Peyer's patch (tissue), 4 donors: Measurements from ENCODE around the gene TARBP1. TPM values are rescaled to one million over a fixed set of nuclear protein-coding genes. Genes with fewer than 3 reads are reported as not detected.
"Not testable (repeated sequence)": the region's sequence is repeated elsewhere in the genome, so short reads cannot be mapped to it uniquely, and the experiment has no call there.

Source experiments
- DNase-seq, 3 donors: peaks; one replicate each; pipeline ENCODE4 v3.0.0-alpha.2; 2017 to 2019
- H3K27ac ChIP-seq, 4 donors: fragments of 200-600 bp; sonication (generic); one replicate each; pipeline ENCODE4 v1.5.1; 2016 to 2019
- H3K27me3 ChIP-seq, 2 donors: fragments of 200-600 bp; sonication (generic); one replicate each; pipeline ENCODE4 v1.5.1; 2019
- H3K36me3 ChIP-seq, 3 donors: fragments of 200-600 bp; sonication (generic); one replicate each; pipeline ENCODE4 v1.5.1; 2016 to 2019
- H3K4me1 ChIP-seq, 4 donors: fragments of 200-600 bp; sonication (generic); one replicate each; pipeline ENCODE4 v1.5.1; 2016 to 2019
- H3K4me3 ChIP-seq, 4 donors: fragments of 200-600 bp; sonication (generic); 1 replicate in 3 of 4; 2 replicates in 1 of 4; pipeline ENCODE4 v1.5.1; 2016 to 2019; ENCODE audit warnings: mild to moderate bottlenecking in 1 of 4
- H3K9me3 ChIP-seq, 4 donors: fragments of 200-600 bp; sonication (generic); one replicate each; pipeline ENCODE4 v1.5.1; 2016 to 2019; ENCODE audit warnings: mild to moderate bottlenecking in 1 of 4
- POLR2A ChIP-seq, 2 donors: fragments of 450-650 bp; IDR thresholded peaks; one replicate each; pipeline ENCODE4 v1.5.1; 2017; ENCODE audit warnings: antibody characterized with exemption in 2 of 2, mild to moderate bottlenecking in 2 of 2, moderate library complexity in 2 of 2
- total RNA-seq, 4 donors: library from RNA; depleted of rRNA; stranded (reverse); fragments of >200 nt; gene quantifications; one replicate each; pipeline ENCODE4 v1.1.0, GENCODE V29; 2016
- TF ChIP-seq, protein P1 (sequence below), 6 experiments: fragments of 450-650 bp in 4 of 6; fragments of 200-600 bp in 2 of 6; sonication (generic) in 1 of 6; IDR thresholded peaks; one replicate each; pipeline ENCODE4 v1.5.1; 2017 to 2019; ENCODE audit warnings: antibody characterized with exemption in 6 of 6, mild to moderate bottlenecking in 3 of 6, moderate library complexity in 1 of 6

TARBP1 gene
- total RNA-seq, 4 donors from 2014 or later = 19.3 to 52.0 (median 36.3) TPM

DNA sequence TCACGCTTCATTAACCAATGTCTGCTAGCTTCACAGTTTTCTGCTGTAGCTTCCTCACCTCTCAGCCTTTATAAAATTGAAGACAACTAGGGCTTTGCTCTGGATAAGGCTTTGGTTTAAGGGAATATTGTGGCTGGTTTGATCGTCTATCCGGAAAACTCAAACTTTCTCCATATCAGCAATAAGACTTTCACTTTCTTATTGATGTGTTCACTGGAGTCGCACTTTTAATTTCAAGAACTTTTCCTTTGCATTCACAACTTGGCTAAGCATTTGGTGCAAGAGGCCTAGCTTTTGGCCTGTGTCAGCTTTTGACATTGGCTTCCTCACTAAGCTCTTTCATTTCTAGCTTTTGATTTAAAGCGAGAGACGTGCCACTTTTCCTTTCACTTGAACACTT lies 92.9 kb downstream of the TARBP1 start:
- Histone ChIP-seq H3K27ac (no peak overlapping the region), H3K4me1 (no peaks in the 10 kb centered on the region), H3K9me3 (no peaks in the 10 kb centered on the region), H3K27me3 (no peaks in the 10 kb centered on the region), H3K36me3 (peaks cover 0 to 17% (median 0%) of the 10 kb centered on the region in 3 donors), H3K4me3 (no peak overlapping the region)
- no peak for DNase-seq
- TF ChIP-seq, protein P1, sequence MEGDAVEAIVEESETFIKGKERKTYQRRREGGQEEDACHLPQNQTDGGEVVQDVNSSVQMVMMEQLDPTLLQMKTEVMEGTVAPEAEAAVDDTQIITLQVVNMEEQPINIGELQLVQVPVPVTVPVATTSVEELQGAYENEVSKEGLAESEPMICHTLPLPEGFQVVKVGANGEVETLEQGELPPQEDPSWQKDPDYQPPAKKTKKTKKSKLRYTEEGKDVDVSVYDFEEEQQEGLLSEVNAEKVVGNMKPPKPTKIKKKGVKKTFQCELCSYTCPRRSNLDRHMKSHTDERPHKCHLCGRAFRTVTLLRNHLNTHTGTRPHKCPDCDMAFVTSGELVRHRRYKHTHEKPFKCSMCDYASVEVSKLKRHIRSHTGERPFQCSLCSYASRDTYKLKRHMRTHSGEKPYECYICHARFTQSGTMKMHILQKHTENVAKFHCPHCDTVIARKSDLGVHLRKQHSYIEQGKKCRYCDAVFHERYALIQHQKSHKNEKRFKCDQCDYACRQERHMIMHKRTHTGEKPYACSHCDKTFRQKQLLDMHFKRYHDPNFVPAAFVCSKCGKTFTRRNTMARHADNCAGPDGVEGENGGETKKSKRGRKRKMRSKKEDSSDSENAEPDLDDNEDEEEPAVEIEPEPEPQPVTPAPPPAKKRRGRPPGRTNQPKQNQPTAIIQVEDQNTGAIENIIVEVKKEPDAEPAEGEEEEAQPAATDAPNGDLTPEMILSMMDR (IDR thresholded peaks at IDR 0.05) = no peak
- TF ChIP-seq POLR2A (IDR thresholded peaks at IDR 0.05) = no peak

DNA sequence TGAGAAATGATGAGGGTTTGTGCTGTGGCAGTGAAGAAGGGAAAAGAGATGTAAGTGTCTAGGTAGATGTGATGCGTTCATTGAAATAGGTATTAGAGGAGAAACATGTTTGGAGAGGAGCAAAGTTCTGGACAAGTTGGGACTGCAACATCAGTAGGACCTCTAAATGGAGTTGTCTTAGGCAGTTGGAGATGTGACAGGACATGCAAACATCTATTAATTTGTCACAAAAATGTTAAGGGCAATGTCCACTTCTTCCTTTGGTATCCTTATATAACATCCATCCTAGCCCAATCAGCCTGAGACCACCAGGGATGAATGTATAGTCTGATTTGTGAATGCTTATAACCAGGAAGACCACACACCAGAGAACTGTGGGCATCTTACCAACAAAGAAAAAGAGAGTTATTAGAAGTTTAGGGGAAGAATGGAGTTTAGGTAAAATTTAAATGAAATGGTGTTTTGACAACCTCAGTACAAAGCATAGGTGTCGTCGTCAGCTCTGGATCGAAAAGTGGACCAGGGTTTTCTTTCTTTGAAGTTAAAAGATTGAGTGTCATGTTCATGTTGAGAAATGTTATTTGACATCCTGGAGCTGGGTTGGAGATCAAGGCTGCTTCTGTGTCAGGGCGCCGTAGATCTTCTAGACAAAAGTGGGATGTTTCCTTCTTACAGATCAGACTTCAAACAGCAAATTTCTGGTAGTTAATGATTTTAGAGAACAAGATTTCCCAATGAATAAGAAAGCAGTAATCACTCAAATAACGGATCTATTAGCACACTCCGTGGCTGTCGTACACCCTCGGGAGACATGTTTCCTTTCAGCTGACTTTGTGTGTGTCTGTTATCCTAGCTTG lies 97.1 kb downstream of the TARBP1 start:
- H3K9me3 ChIP-seq = no peaks in the 10 kb centered on the region
- H3K4me3 ChIP-seq = no peak overlapping the region
- no peak for TF ChIP-seq POLR2A (IDR thresholded peaks at IDR 0.05)
- TF ChIP-seq, protein P1 (IDR thresholded peaks at IDR 0.05) = no peak
- H3K27me3 ChIP-seq = no peaks in the 10 kb centered on the region
- H3K4me1 ChIP-seq = no peaks in the 10 kb centered on the region
- H3K36me3 ChIP-seq = peaks cover 0 to 47% (median 0%) of the 10 kb centered on the region in 3 donors
- no peak overlapping the region for H3K27ac ChIP-seq
- DNase-seq = no peak

DNA sequence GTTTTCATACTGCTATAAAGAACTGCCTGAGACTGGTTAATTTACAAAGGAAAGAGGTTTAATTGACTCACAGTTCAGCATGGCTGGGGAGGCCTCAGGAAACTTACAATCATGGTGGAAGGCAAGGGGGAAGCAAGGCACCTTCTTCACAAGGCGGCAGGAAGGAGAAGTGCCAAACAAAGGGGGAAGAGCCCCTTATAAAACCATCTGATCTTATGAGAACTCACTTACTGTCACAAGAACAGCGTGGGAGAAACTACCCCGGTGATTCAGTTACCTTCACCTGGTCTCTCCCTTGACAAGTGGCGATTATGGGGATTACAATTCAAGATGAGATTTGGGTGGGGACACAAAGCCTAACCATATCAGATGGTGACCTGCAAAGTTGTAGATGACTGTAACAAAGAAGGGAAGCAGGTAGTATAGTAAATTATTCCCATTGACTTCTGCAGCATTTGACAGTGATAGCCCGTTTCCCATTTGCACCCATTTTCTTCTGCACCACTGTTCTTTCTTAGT lies 99.3 kb downstream of the TARBP1 start:
- H3K4me1 ChIP-seq, H3K27ac ChIP-seq, H3K27me3 ChIP-seq, DNase-seq, H3K4me3 ChIP-seq, H3K9me3 ChIP-seq: not testable (repeated sequence)
- H3K36me3 ChIP-seq = peaks cover 0 to 58% (median 0%) of the 10 kb centered on the region in 3 donors

DNA sequence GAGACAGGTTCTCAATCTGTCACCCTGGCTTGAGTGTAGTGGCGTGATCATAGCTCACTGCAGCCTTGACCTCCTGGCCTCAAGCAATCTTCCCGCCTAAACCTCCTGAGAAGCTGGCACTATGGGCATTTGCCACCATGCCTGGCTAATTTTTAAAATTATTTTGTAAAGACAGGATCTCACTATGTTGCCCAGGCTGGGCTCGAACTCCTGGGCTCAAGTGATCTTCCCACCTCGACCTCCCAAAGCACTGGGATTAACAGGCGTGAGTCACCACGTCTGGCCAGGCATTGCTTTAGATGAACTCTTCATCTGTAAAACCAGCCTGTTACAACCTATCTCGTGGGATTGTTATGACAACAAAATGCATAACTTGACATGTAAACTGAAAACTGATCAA lies 103.3 kb downstream of the TARBP1 start:
- Histone ChIP-seq H3K4me3 (no peak overlapping the region), H3K27me3 (no peaks in the 10 kb centered on the region), H3K36me3 (peaks cover 0 to 46% (median 0%) of the 10 kb centered on the region in 3 donors), H3K9me3 (no peaks in the 10 kb centered on the region), H3K4me1 (peaks cover 0 to 16% (median 5%) of the 10 kb centered on the region in 4 donors), H3K27ac (no peak overlapping the region)
- no peak for DNase-seq
- TF ChIP-seq, protein P1 (IDR thresholded peaks at IDR 0.05) = no peak
- no peak for TF ChIP-seq POLR2A (IDR thresholded peaks at IDR 0.05)

DNA sequence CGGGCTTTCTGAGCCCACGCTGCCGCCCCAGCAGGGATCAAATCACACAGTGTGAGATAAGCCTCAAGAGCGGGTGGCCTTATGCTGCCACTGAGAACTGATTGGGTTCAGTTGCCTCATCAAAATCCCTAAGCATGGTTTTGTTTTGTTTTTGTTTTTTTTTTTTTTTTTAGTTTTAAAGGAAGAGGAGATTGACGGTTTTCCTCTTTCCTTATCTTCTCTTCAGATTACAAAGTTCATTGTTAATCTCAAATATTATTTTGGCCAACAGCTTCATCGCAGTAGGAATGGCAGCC lies 105.1 kb downstream of the TARBP1 start:
- TF ChIP-seq POLR2A (IDR thresholded peaks at IDR 0.05) = no peak
- Histone ChIP-seq H3K27me3 (no peaks in the 10 kb centered on the region), H3K4me3 (peak overlapping the region; percentile 73 to 79 (median 74)), H3K9me3 (no peaks in the 10 kb centered on the region), H3K4me1 (peaks cover 0 to 16% (median 5%) of the 10 kb centered on the region in 4 donors), H3K36me3 (peaks cover 0 to 30% (median 0%) of the 10 kb centered on the region in 3 donors), H3K27ac (peak overlapping the region; percentile 89 to 98 (median 94))
- DNase-seq = no peak

DNA sequence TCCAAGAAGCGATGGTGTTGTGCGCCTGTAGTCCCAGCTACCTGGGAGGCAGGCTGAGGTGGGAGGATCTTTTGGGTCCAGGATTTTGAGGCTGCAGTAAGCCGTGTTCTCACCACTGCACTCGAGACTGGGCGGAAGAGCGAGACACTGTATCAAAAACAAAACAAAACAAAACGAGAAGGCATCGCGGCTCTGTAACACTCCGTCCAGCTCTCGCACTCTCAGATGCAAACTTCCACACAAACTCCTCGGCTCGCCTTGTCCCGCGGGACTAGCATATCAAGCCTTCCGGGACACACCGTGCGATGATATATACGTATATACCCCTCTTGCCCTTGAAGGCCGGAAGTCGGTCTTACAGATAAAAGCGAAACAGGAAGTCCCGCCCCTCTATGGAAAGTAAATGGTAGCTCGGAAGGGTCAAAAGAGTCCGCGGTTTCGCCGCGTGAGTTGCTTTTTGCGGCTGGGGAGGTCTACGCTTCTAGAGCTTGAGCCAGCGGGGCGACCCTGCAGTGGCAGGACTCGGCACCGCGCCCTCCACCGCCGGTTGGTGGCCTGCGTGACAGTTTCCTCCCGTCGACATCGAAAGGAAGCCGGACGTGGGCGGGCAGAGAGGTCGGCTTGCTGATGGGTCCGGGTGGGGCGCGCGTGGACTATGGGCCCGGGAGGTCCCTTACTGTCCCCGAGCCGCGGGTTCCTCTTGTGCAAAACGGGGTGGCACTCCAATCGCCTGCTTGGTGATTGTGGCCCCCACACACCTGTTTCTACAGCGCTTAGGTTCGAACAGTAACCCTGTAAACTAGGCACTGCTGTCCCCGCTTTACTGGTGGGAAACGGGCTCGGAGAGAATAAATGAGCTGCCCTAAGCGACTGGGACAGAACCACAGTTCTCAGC lies 105.7 kb downstream of the TARBP1 start, which contains the start of gene COA6:
COA6 (plus strand) TSS at position 393 of the 895 bp plus-strand sequence; CDS start at position 404, 11 bp downstream.
- peaks cover 0 to 16% (median 5%) of the 10 kb centered on the region in 4 donors for H3K4me1 ChIP-seq
- H3K4me3 ChIP-seq = peak within 1 kb of the TSS; percentile 73 to 79 (median 74)
- no peaks in the 10 kb centered on the region for H3K27me3 ChIP-seq
- TF ChIP-seq, protein P1 (IDR thresholded peaks at IDR 0.05) = peak in 1 of 6 experiments; percentile 6
- TF ChIP-seq POLR2A (IDR thresholded peaks at IDR 0.05) = peak; percentile 93 to 94
- H3K9me3 ChIP-seq = no peaks in the 10 kb centered on the region
- peak within 1 kb of the TSS; percentile 89 to 98 (median 94) for H3K27ac ChIP-seq
- H3K36me3 ChIP-seq = peaks cover 0 to 27% (median 0%) of the 10 kb centered on the region in 3 donors
- peak; percentile 91 to 96 (median 91) for DNase-seq
